BLaER1 (cell line): ENCODE results near the gene SSH2.

Source experiments
- H3K27ac ChIP-seq: shearing (Covaris generic); formaldehyde crosslinking; 2 replicates; pipeline ENCODE4 v1.8.1; 2022
- H3K27me3 ChIP-seq: shearing (Covaris generic); formaldehyde crosslinking; 2 replicates; pipeline ENCODE4 v1.8.1; 2022
- H3K36me3 ChIP-seq: shearing (Covaris generic); formaldehyde crosslinking; 2 replicates; pipeline ENCODE4 v1.8.1; 2022
- H3K4me1 ChIP-seq: shearing (Covaris generic); formaldehyde crosslinking; 2 replicates; pipeline ENCODE4 v1.8.1; 2022
- H3K4me2 ChIP-seq: shearing (Covaris generic); formaldehyde crosslinking; 2 replicates; pipeline ENCODE4 v1.8.1; 2022
- H3K4me3 ChIP-seq: shearing (Covaris generic); formaldehyde crosslinking; 2 replicates; pipeline ENCODE4 v1.8.1; 2022
- H3K9ac ChIP-seq: shearing (Covaris generic); formaldehyde crosslinking; 2 replicates; pipeline ENCODE4 v1.8.1; 2022
- H3K9me3 ChIP-seq: shearing (Covaris generic); formaldehyde crosslinking; 2 replicates; pipeline ENCODE4 v1.8.1; 2022
- H4K20me1 ChIP-seq: shearing (Covaris generic); formaldehyde crosslinking; 2 replicates; pipeline ENCODE4 v1.8.1; 2022
- Cebpa-rat ChIP-seq: shearing (Covaris generic); IDR thresholded peaks from 2 replicates; pipeline ENCODE4 v1.8.1; 2022

Gene SSH2

DNA sequence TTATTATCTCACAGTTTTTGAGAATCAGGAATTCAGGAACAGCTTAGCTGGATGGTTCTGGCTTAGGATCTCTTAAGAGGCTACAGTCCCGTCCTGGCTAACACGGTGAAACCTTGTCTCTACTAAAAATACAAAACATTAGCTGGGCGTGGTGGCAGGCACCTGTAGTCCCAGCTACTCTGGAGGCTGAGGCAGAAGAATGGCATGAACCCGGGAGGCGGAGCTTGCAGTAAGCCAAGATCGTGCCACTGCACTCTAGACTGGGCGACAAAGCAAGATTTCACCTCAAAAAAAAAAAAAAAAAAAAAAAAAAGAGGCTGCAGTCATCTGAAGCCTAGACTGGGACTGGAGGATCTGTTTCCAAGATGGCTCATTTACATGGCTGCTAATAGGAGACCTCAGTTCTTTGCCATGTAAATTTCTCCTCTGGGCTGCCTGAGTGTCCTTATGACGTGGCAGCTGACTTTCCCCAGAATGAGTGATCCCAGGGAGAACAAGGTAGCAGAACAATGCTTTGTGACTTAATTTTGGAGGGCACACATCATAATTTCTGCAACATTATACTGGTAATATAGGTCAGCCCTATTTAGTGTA, 211.5 kb downstream of the SSH2 start:
- TF ChIP-seq Cebpa-rat: no peak

GRCh38 chr17:29717817-29718216, 212.2 kb downstream of the SSH2 start:
- no peak overlapping the region for H3K9ac ChIP-seq
- H3K27me3 ChIP-seq: no peaks in the 10 kb centered on the region
- no peaks in the 10 kb centered on the region for H4K20me1 ChIP-seq
- H3K9me3 ChIP-seq: no peaks in the 10 kb centered on the region
- peaks cover 43% of the 10 kb centered on the region for H3K36me3 ChIP-seq
- H3K27ac ChIP-seq: no peak overlapping the region
- no peak overlapping the region for H3K4me3 ChIP-seq
- peaks cover 44% of the 10 kb centered on the region for H3K4me1 ChIP-seq
- no peak overlapping the region for H3K4me2 ChIP-seq
- TF ChIP-seq Cebpa-rat: no peak

More for the DNA sequence above, 211.5 kb downstream of the SSH2 start:
- no peaks in the 10 kb centered on the region for H4K20me1 ChIP-seq
- no peak overlapping the region for H3K9ac ChIP-seq
- H3K4me1 ChIP-seq: peaks cover 50% of the 10 kb centered on the region
- H3K4me2 ChIP-seq: no peak overlapping the region
- peaks cover 40% of the 10 kb centered on the region for H3K36me3 ChIP-seq
- no peak overlapping the region for H3K4me3 ChIP-seq
- no peaks in the 10 kb centered on the region for H3K9me3 ChIP-seq
- H3K27me3 ChIP-seq: no peaks in the 10 kb centered on the region
- no peak overlapping the region for H3K27ac ChIP-seq

GRCh38 chr17:29716566-29716965, 213.5 kb downstream of the SSH2 start:
- Histone ChIP-seq H3K27me3 (no peaks in the 10 kb centered on the region), H3K36me3 (peaks cover 53% of the 10 kb centered on the region), H3K4me1 (peaks cover 37% of the 10 kb centered on the region), H3K9ac (no peak overlapping the region), H4K20me1 (no peaks in the 10 kb centered on the region), H3K9me3 (no peaks in the 10 kb centered on the region), H3K4me2 (no peak overlapping the region), H3K4me3 (no peak overlapping the region), H3K27ac (no peak overlapping the region)
- no peak for TF ChIP-seq Cebpa-rat

- Histone ChIP-seq H3K4me2 (no peak overlapping the region), H3K4me1 (peaks cover 36% of the 10 kb centered on the region)
These were observed 214.3 kb downstream of the SSH2 start for GRCh38 chr17:29715680-29716079.

DNA sequence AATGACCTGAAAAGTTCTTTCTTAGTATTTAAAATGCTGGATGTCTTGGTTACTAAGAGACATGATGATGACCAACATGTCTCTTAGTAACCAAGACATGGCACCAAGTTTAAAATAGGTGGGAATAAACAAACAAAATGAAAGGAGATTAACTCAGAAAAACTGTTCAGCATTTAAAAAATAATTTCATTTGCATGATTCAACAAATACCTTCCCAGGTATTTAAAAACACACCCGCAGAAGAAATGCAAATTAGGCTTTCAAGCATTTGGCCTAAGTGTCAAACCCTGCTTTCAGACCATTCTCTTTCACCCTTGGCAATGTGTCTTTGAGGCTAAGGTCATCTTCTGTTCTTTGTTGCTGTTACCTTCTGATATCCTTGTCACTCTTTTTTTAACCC, 215.9 kb downstream of the SSH2 start:
- no peaks in the 10 kb centered on the region for H4K20me1 ChIP-seq
- H3K4me3 ChIP-seq: no peak overlapping the region
- no peak for TF ChIP-seq Cebpa-rat
- H3K4me2 ChIP-seq: no peak overlapping the region
- H3K36me3 ChIP-seq: peaks cover 52% of the 10 kb centered on the region
- no peak overlapping the region for H3K9ac ChIP-seq
- H3K27ac ChIP-seq: no peak overlapping the region
- H3K27me3 ChIP-seq: no peaks in the 10 kb centered on the region
- H3K4me1 ChIP-seq: peaks cover 40% of the 10 kb centered on the region
- no peaks in the 10 kb centered on the region for H3K9me3 ChIP-seq

More at GRCh38 chr17:29715680-29716079, 214.3 kb downstream of the SSH2 start:
- Histone ChIP-seq H3K9ac (no peak overlapping the region), H3K4me3 (no peak overlapping the region), H3K9me3 (no peaks in the 10 kb centered on the region), H3K36me3 (peaks cover 54% of the 10 kb centered on the region), H4K20me1 (no peaks in the 10 kb centered on the region), H3K27me3 (no peaks in the 10 kb centered on the region), H3K27ac (no peak overlapping the region)
- no peak for TF ChIP-seq Cebpa-rat

DNA sequence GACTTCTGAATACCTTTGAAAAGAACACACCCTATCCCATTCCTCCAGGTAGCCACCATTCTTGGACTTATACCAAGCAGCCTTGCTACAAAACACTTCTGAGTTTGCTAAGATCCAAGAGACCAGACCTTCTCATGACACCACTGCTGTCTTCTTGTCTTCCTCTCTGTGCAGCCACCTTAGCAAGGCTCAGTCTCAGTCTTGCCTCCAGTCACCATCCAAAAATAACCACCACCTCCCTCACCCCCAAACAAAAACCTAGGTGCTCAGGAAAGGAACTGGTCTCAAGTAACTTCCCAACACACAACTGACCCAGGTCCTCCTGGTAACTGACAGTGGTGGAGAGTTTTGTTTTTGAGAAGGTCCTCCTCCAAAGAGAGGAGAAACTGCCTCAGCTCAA, 216.4 kb downstream of the SSH2 start:
- Histone ChIP-seq H4K20me1 (no peaks in the 10 kb centered on the region), H3K4me3 (no peak overlapping the region), H3K27ac (0 out of 2 replicates have a peak overlapping the region, but pooled peaks have one; percentile 42), H3K4me2 (no peak overlapping the region), H3K36me3 (peaks cover 46% of the 10 kb centered on the region), H3K9ac (no peak overlapping the region), H3K4me1 (peaks cover 40% of the 10 kb centered on the region), H3K27me3 (no peaks in the 10 kb centered on the region), H3K9me3 (no peaks in the 10 kb centered on the region)
- no peak for TF ChIP-seq Cebpa-rat

- H4K20me1 ChIP-seq: no peaks in the 10 kb centered on the region
- TF ChIP-seq Cebpa-rat: no peak
- no peaks in the 10 kb centered on the region for H3K9me3 ChIP-seq
- no peak overlapping the region for H3K9ac ChIP-seq
- peaks cover 30% of the 10 kb centered on the region for H3K36me3 ChIP-seq
- H3K27ac ChIP-seq: no peak overlapping the region
- H3K4me3 ChIP-seq: no peak overlapping the region
- no peak overlapping the region for H3K4me2 ChIP-seq
- H3K4me1 ChIP-seq: peaks cover 49% of the 10 kb centered on the region
- no peaks in the 10 kb centered on the region for H3K27me3 ChIP-seq
These were observed 218.2 kb downstream of the SSH2 start for GRCh38 chr17:29711588-29712385.

DNA sequence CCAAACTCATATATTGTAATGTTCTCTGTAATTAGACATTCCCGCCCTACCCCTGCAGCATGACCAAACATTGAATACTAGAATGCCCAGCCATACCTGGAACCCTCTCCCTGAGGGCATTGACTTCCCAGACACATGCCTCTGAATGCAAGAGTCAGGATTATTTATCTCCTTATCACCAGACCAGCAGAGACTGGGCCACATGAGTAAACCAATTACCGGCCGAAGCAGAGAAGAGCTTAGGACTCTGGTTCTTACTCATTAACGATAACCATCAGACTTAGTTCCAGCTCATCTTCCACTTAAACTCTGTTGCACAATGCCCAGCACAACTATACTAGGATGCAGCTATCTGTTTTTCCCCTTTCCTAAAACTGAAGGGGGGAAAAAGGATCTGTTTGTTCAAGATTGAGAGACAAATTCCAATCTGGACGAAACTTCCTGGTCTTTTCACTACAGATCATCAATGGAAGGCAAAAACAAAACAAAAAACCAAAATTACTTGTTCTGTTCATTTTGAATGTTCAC, 219.1 kb downstream of the SSH2 start:
- Histone ChIP-seq H4K20me1 (no peaks in the 10 kb centered on the region), H3K4me2 (no peak overlapping the region), H3K4me3 (no peak overlapping the region), H3K9ac (no peak overlapping the region), H3K36me3 (peaks cover 23% of the 10 kb centered on the region), H3K27me3 (no peaks in the 10 kb centered on the region), H3K4me1 (peaks cover 56% of the 10 kb centered on the region), H3K9me3 (no peaks in the 10 kb centered on the region), H3K27ac (no peak overlapping the region; the same call in 1 of the 2 replicates)
- TF ChIP-seq Cebpa-rat: no peak

- peaks cover 61% of the 10 kb centered on the region for H3K4me1 ChIP-seq
- H3K4me3 ChIP-seq: no peak overlapping the region
- H3K4me2 ChIP-seq: 0 out of 2 replicates have a peak overlapping the region, but pooled peaks have one; percentile 9
- TF ChIP-seq Cebpa-rat: no peak
- no peak overlapping the region for H3K27ac ChIP-seq
- no peak overlapping the region for H3K9ac ChIP-seq
- no peaks in the 10 kb centered on the region for H4K20me1 ChIP-seq
- no peaks in the 10 kb centered on the region for H3K27me3 ChIP-seq
- H3K9me3 ChIP-seq: no peaks in the 10 kb centered on the region
- peaks cover 18% of the 10 kb centered on the region for H3K36me3 ChIP-seq
These were observed 219.5 kb downstream of the SSH2 start for GRCh38 chr17:29710520-29710884.
